Neural cell (in vitro differentiated cells): ENCODE measurements around the gene EYA2. TPM values are rescaled to one million over a fixed set of nuclear protein-coding genes. Genes with fewer than 3 reads are reported as not detected.

Experiments used
- H2AFZ ChIP-seq: fragments of 200-600, 300-800 bp; sonication (generic), shearing (Covaris generic); 2 replicates; pipeline ENCODE4 v1.6.0; 2014; ENCODE audit warnings: low read depth, mild to moderate bottlenecking, antibody characterized with exemption, low read length, moderate library complexity
- H3F3A ChIP-seq: fragments of 200-600 bp; shearing (Covaris generic); 2 replicates; pipeline ENCODE4 v1.6.1; 2016; ENCODE audit warnings: mild to moderate bottlenecking, moderate library complexity, mixed read lengths, antibody characterized with exemption, low read length; ENCODE audit not compliant: insufficient read depth, poor library complexity, severe bottlenecking
- H3K27ac ChIP-seq: fragments of 200-600, 300-800 bp; sonication (generic), shearing (Covaris generic); 2 replicates; pipeline ENCODE4 v1.5.1; 2014; ENCODE audit warnings: mild to moderate bottlenecking, low read length, moderate library complexity
- H3K27me3 ChIP-seq: fragments of 300-800, 200-600 bp; sonication (generic), shearing (Covaris generic); 2 replicates; pipeline ENCODE4 v1.6.0; 2014; ENCODE audit warnings: mild to moderate bottlenecking, low read depth, low read length, moderate library complexity; ENCODE audit not compliant: insufficient read depth
- H3K36me3 ChIP-seq: fragments of 300-800, 200-600 bp; sonication (generic), shearing (Covaris generic); 2 replicates; pipeline ENCODE4 v1.5.1; 2014; ENCODE audit warnings: mild to moderate bottlenecking, antibody characterized with exemption, low read length, moderate library complexity; ENCODE audit not compliant: insufficient read depth
- H3K4me2 ChIP-seq: fragments of 300-800, 200-600 bp; sonication (generic), shearing (Covaris generic); 2 replicates; pipeline ENCODE4 v1.6.0; 2014; ENCODE audit warnings: mild to moderate bottlenecking, low read length
- H3K4me3 ChIP-seq: fragments of 300-800, 200-600 bp; sonication (generic), shearing (Covaris generic); 2 replicates; pipeline ENCODE4 v1.5.1; 2014; ENCODE audit warnings: mild to moderate bottlenecking, low read length, moderate library complexity
- H3K79me2 ChIP-seq: fragments of 200-600 bp; shearing (Covaris generic); replicated peaks from 2 replicates; pipeline ENCODE4 v1.6.0; 2014; ENCODE audit warnings: mild to moderate bottlenecking, low read length, moderate library complexity; ENCODE audit not compliant: insufficient read depth
- H3K9ac ChIP-seq: fragments of 300-800, 200-600 bp; sonication (generic), shearing (Covaris generic); 2 replicates; pipeline ENCODE4 v1.6.1; 2016; ENCODE audit warnings: mild to moderate bottlenecking, low read length, mixed read lengths
- H3K9me2 ChIP-seq: fragments of 200-600 bp; shearing (Covaris generic); 2 replicates; pipeline ENCODE4 v1.6.1; 2016; ENCODE audit warnings: mild to moderate bottlenecking, low read length, mixed read lengths; ENCODE audit not compliant: insufficient read depth
- H3K9me3 ChIP-seq: fragments of 200-600, 300-800 bp; sonication (generic), shearing (Covaris generic); 2 replicates; pipeline ENCODE4 v1.6.1; 2016; ENCODE audit warnings: mild to moderate bottlenecking, mixed run types, low read length, moderate library complexity, mixed read lengths
- H4K20me1 ChIP-seq: fragments of 200-600 bp; shearing (Covaris generic); 2 replicates; pipeline ENCODE4 v1.6.1; 2016; ENCODE audit warnings: mild to moderate bottlenecking, mixed run types; ENCODE audit not compliant: insufficient read depth
- EP300 ChIP-seq: fragments of 450-650 bp; conservative IDR thresholded peaks from 2 replicates; pipeline ENCODE4 v1.6.1; 2014; ENCODE audit warnings: antibody characterized with exemption, mild to moderate bottlenecking, moderate library complexity; ENCODE audit not compliant: poor library complexity, severe bottlenecking
- EZH2 ChIP-seq: fragments of 200-600, 300-800 bp; shearing (Covaris generic), sonication (generic); IDR thresholded peaks from 2 replicates; pipeline ENCODE4 v1.6.1; 2014; ENCODE audit warnings: antibody characterized with exemption, low read length, borderline replicate concordance, mild to moderate bottlenecking; ENCODE audit not compliant: insufficient read depth, poor library complexity, severe bottlenecking
- MXI1 ChIP-seq: fragments of 450-650 bp; conservative IDR thresholded peaks from 2 replicates; pipeline ENCODE4 v1.6.1; 2014; ENCODE audit warnings: antibody characterized with exemption, mild to moderate bottlenecking; ENCODE audit not compliant: poor library complexity, severe bottlenecking
- POLR2AphosphoS5 ChIP-seq: IDR thresholded peaks from 2 replicates; pipeline ENCODE4 v1.6.1; 2012
- RAD21 ChIP-seq: fragments of 450-650 bp; conservative IDR thresholded peaks from 2 replicates; pipeline ENCODE4 v1.6.1; 2014; ENCODE audit warnings: antibody characterized with exemption, mild to moderate bottlenecking, moderate library complexity
- SMC3 ChIP-seq: fragments of 450-650 bp; conservative IDR thresholded peaks from 2 replicates; pipeline ENCODE4 v1.6.1; 2014; ENCODE audit warnings: antibody characterized with exemption, mild to moderate bottlenecking, moderate library complexity; ENCODE audit not compliant: poor library complexity
- TAF1 ChIP-seq: IDR thresholded peaks from 2 replicates; pipeline ENCODE4 v1.6.1; 2012; ENCODE audit warnings: low read depth
- polyA plus RNA-seq: library from polyadenylated mRNA; depleted of rRNA; stranded (reverse); fragments of >200 nt; gene quantifications from 2 replicates; pipeline ENCODE4 v1.2.3, GENCODE V29; 2014
- TF ChIP-seq, protein P1 (sequence below): fragments of 450-650 bp; IDR thresholded peaks from 2 replicates; pipeline ENCODE4 v1.5.1; 2014; ENCODE audit warnings: antibody characterized with exemption, mild to moderate bottlenecking, moderate library complexity; ENCODE audit not compliant: poor library complexity, severe bottlenecking
- TF ChIP-seq, protein P2 (sequence below): IDR thresholded peaks from 2 replicates; pipeline ENCODE4 v1.6.1; 2012; ENCODE audit warnings: borderline replicate concordance

The EYA2 gene
- polyA plus RNA-seq, 1 donor from 2014 or later: 0.88 TPM

DNA sequence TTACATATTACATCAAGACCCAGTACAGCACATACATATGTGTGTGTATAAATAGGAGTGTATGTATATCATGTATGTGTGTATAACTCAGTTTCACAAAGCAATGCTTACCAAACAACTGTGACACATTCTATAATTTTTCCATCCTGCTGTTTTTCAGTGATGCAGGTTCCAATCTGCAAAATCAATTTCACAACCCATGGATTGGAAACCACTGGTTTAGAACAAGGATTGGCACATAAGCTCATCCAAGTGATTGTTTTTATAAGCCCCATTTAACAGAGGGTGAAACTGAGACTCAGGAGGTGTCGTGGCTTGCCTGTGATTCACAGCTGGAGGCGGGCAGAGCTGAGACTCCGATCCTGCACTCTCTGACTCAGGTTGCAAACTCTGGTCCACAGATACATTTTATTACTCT, 303.6 kb downstream of the EYA2 start:
- no peaks in the 10 kb centered on the region for H3K9me3 ChIP-seq
- no peak overlapping the region for H2AFZ ChIP-seq
- H3K27ac ChIP-seq: no peak overlapping the region
- H3K9ac ChIP-seq: no peak overlapping the region
- no peaks in the 10 kb centered on the region for H3K9me2 ChIP-seq
- no peaks in the 10 kb centered on the region for H3K36me3 ChIP-seq
- H3K27me3 ChIP-seq: no peaks in the 10 kb centered on the region
- H3K4me2 ChIP-seq: no peak overlapping the region
- TF ChIP-seq POLR2AphosphoS5: no peak
- TF ChIP-seq, protein P1, sequence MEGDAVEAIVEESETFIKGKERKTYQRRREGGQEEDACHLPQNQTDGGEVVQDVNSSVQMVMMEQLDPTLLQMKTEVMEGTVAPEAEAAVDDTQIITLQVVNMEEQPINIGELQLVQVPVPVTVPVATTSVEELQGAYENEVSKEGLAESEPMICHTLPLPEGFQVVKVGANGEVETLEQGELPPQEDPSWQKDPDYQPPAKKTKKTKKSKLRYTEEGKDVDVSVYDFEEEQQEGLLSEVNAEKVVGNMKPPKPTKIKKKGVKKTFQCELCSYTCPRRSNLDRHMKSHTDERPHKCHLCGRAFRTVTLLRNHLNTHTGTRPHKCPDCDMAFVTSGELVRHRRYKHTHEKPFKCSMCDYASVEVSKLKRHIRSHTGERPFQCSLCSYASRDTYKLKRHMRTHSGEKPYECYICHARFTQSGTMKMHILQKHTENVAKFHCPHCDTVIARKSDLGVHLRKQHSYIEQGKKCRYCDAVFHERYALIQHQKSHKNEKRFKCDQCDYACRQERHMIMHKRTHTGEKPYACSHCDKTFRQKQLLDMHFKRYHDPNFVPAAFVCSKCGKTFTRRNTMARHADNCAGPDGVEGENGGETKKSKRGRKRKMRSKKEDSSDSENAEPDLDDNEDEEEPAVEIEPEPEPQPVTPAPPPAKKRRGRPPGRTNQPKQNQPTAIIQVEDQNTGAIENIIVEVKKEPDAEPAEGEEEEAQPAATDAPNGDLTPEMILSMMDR: no peak
- no peak for TF ChIP-seq EZH2
- TF ChIP-seq, protein P2, sequence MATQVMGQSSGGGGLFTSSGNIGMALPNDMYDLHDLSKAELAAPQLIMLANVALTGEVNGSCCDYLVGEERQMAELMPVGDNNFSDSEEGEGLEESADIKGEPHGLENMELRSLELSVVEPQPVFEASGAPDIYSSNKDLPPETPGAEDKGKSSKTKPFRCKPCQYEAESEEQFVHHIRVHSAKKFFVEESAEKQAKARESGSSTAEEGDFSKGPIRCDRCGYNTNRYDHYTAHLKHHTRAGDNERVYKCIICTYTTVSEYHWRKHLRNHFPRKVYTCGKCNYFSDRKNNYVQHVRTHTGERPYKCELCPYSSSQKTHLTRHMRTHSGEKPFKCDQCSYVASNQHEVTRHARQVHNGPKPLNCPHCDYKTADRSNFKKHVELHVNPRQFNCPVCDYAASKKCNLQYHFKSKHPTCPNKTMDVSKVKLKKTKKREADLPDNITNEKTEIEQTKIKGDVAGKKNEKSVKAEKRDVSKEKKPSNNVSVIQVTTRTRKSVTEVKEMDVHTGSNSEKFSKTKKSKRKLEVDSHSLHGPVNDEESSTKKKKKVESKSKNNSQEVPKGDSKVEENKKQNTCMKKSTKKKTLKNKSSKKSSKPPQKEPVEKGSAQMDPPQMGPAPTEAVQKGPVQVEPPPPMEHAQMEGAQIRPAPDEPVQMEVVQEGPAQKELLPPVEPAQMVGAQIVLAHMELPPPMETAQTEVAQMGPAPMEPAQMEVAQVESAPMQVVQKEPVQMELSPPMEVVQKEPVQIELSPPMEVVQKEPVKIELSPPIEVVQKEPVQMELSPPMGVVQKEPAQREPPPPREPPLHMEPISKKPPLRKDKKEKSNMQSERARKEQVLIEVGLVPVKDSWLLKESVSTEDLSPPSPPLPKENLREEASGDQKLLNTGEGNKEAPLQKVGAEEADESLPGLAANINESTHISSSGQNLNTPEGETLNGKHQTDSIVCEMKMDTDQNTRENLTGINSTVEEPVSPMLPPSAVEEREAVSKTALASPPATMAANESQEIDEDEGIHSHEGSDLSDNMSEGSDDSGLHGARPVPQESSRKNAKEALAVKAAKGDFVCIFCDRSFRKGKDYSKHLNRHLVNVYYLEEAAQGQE: no peak
- no peak for TF ChIP-seq RAD21
- no peak for TF ChIP-seq MXI1
- no peak for TF ChIP-seq SMC3
- TF ChIP-seq EP300: no peak
- no peak for TF ChIP-seq TAF1
- H4K20me1 ChIP-seq: no peaks in the 10 kb centered on the region
- H3F3A ChIP-seq: no peaks in the 10 kb centered on the region
- H3K79me2 ChIP-seq: no peaks in the 10 kb centered on the region
- H3K4me3 ChIP-seq: no peak overlapping the region

DNA sequence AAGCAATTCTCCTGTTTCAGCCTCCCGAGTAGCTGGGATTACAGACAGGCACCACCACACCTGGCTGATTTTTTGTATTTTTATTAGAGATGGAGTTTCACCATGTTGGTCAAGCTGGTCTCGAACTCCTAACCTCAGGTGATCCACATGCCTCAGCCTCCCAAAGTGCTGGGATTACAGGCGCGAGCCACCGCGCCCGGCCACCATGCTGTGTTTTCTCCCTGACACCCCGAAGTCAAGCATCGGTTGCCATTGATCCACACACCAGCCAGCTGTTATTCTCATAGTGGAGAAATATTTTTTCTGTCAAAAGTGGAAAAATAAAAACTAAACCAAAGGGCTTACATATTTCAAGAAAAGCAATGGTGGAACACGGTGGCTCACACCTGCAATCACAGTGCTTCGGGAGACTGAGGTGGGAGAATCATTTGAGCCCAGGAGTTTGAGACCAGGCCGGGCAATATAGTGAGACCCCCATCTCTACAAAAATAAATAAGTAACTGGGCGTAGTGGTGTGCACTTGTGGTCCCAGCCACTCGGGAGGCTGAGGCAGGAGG, 304.4 kb downstream of the EYA2 start:
- H4K20me1 ChIP-seq: no peaks in the 10 kb centered on the region
- no peaks in the 10 kb centered on the region for H3F3A ChIP-seq
- no peaks in the 10 kb centered on the region for H3K9me2 ChIP-seq
- no peak overlapping the region for H3K27ac ChIP-seq
- no peaks in the 10 kb centered on the region for H3K9me3 ChIP-seq
- no peaks in the 10 kb centered on the region for H3K27me3 ChIP-seq
- TF ChIP-seq SMC3 (no peak), POLR2AphosphoS5 (no peak), EP300 (no peak), TAF1 (no peak), MXI1 (no peak), RAD21 (no peak), EZH2 (no peak)
- TF ChIP-seq, protein P1: no peak
- TF ChIP-seq, protein P2: no peak
- no peak overlapping the region for H2AFZ ChIP-seq
- H3K4me3 ChIP-seq: no peak overlapping the region
- H3K79me2 ChIP-seq: no peaks in the 10 kb centered on the region
- H3K36me3 ChIP-seq: no peaks in the 10 kb centered on the region
- no peak overlapping the region for H3K4me2 ChIP-seq
- no peak overlapping the region for H3K9ac ChIP-seq
